Measurements from ENCODE around the gene CST8. TPM values are rescaled to one million over a fixed set of nuclear protein-coding genes. Genes with fewer than 3 reads are reported as not detected.

CST8 gene
- total RNA-seq, 1 experiment from 2014 or later, result not detected

DNA sequence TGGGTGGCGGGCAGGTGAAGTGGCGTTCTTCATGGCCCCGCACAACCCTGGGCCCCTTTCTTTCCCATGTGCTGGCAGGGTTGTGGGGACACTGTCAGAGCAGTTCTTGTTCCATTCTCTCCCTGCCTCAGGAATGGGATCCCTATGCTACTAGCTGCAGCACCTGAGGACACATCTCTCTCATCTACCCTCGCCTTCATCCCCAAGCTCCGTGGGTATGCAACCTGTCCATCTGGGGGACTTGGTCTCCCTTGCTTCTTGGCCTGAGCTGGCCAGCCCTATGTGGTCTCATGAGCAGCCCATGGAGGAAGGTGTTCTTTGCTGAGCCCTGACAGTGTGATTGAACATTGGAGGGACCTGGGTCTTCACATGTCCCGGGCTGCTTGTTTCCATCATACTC is 53.2 kb downstream of the CST8 start:
- Histone ChIP-seq H3K79me1 (ENCODE audit: insufficient read depth, low read depth, low read length, poor library complexity, severe bottlenecking) (no peaks in the 10 kb centered on the region), H4K91ac (ENCODE audit: insufficient read length, low read depth, low read length) (no peak overlapping the region), H2BK15ac (ENCODE audit: low read depth, low read length) (no peak overlapping the region), H4K5ac (ENCODE audit: insufficient read length, low read depth, low read length) (no peak overlapping the region), H3T11ph (ENCODE audit: low read length) (no peak overlapping the region), H2BK5ac (ENCODE audit: insufficient read length, low read length) (no peak overlapping the region), H4K20me1 (ENCODE audit: control insufficient read depth, insufficient read depth, insufficient read length) (no peaks in the 10 kb centered on the region), H3K4ac (ENCODE audit: low read depth, low read length) (no peak overlapping the region), H3K4me1 (ENCODE audit: insufficient read depth, low read length) (peaks cover 4% of the 10 kb centered on the region; the same call in 1 of the 2 replicates), H3K56ac (ENCODE audit: insufficient read length, low read depth, low read length) (no peak overlapping the region), H3K14ac (ENCODE audit: insufficient read depth, low read length) (no peak overlapping the region), H3K9ac (ENCODE audit: extremely low read depth, insufficient read length, low read length) (no peak overlapping the region), H2AK5ac (ENCODE audit: insufficient read length, low read length) (no peak overlapping the region), H4K8ac (replicated peaks; ENCODE audit: insufficient read length, low read depth, low read length) (no peak overlapping the region), H2BK120ac (ENCODE audit: low read depth, low read length, poor library complexity, severe bottlenecking) (no peak overlapping the region), H2AFZ (ENCODE audit: low read length) (no peak overlapping the region), H3K27ac (ENCODE audit: insufficient read length, low read depth, low read length) (no peak overlapping the region), H3K18ac (ENCODE audit: insufficient read length, low read depth, low read length) (no peak overlapping the region), H3K27me3 (ENCODE audit: insufficient read depth, low read length) (no peaks in the 10 kb centered on the region), H3K9me3 (ENCODE audit: control insufficient read depth, low read depth, low read length) (no peaks in the 10 kb centered on the region), H3K4me2 (ENCODE audit: insufficient read depth, insufficient read length, low read length) (no peak overlapping the region), H3K23ac (ENCODE audit: insufficient read length, low read depth, low read length) (no peak overlapping the region), H2BK20ac (ENCODE audit: low read depth, low read length, poor library complexity, severe bottlenecking) (no peak overlapping the region), H2BK12ac (ENCODE audit: insufficient read length, low read depth, low read length) (no peak overlapping the region), H3K79me2 (ENCODE audit: insufficient read depth, low read length) (no peaks in the 10 kb centered on the region), H3K23me2 (ENCODE audit: insufficient read length, low read depth, low read length, poor library complexity, severe bottlenecking) (no peaks in the 10 kb centered on the region)
- Mint-ChIP-seq H3K9me3 (peaks cover 0 to 2% of the 10 kb centered on the region in 2 experiments; a peak in 2 of 5 replicates), H3K27ac (no peak overlapping the region), H3K36me3 (ENCODE audit: insufficient read depth in 1 of 3, low read depth in 3 of 3) (peaks cover 0 to 6% (median 5%) of the 10 kb centered on the region in 3 experiments; a peak in 3 of 7 replicates), H3K4me3 (no peak overlapping the region), H3K4me1 (peaks cover 14 to 15% of the 10 kb centered on the region in 2 experiments), H3K27me3 (ENCODE audit: low read depth) (peaks cover 16% of the 10 kb centered on the region)
- WGBS (ENCODE audit: extremely low coverage, insufficient read length, low lambda C conversion rate), result no CpG with 5 or more reads among the region's 6 CpGs
- TF ChIP-seq, protein P1, sequence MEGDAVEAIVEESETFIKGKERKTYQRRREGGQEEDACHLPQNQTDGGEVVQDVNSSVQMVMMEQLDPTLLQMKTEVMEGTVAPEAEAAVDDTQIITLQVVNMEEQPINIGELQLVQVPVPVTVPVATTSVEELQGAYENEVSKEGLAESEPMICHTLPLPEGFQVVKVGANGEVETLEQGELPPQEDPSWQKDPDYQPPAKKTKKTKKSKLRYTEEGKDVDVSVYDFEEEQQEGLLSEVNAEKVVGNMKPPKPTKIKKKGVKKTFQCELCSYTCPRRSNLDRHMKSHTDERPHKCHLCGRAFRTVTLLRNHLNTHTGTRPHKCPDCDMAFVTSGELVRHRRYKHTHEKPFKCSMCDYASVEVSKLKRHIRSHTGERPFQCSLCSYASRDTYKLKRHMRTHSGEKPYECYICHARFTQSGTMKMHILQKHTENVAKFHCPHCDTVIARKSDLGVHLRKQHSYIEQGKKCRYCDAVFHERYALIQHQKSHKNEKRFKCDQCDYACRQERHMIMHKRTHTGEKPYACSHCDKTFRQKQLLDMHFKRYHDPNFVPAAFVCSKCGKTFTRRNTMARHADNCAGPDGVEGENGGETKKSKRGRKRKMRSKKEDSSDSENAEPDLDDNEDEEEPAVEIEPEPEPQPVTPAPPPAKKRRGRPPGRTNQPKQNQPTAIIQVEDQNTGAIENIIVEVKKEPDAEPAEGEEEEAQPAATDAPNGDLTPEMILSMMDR (conservative IDR thresholded peaks at IDR 0.05), result no peak
- DNase-seq, result no peak

Other genes with a start within 250 kb of the CST8 start
- gene NXT1, start 140.3 kb upstream of the CST8 start, total RNA-seq (2021), result 25.5 and 27.1 TPM in 2 replicates
- gene GZF1, start 128.9 kb upstream of the CST8 start, total RNA-seq (2021), result 13.0 and 17.0 TPM in 2 replicates
- 10.4 and 11.3 TPM in 2 replicates for gene NAPB, start 69.6 kb upstream of the CST8 start, total RNA-seq (2021)
- gene CSTL1, start 51.4 kb upstream of the CST8 start, total RNA-seq (2021), result not detected in 2 replicates
- not detected in 2 replicates for gene CST11, start 38.2 kb upstream of the CST8 start, total RNA-seq (2021)
- not detected in 2 replicates for gene CST9L, start 77.4 kb downstream of the CST8 start, total RNA-seq (2021)
- not detected in 2 replicates for gene CST9, start 114.8 kb downstream of the CST8 start, total RNA-seq (2021)
- 77.2 and 81.9 TPM in 2 replicates for gene CST3, start 146.8 kb downstream of the CST8 start, total RNA-seq (2021)
- not detected in 2 replicates for gene CST4, start 197.9 kb downstream of the CST8 start, total RNA-seq (2021)